DND-41 (cell line): ENCODE results near the gene RNF13.

Source experiments
- CTCF ChIP-seq: IDR thresholded peaks from 2 replicates; pipeline ENCODE4 v1.5.1; 2012; ENCODE audit warnings: borderline replicate concordance, low read length, moderate library complexity, mild to moderate bottlenecking; ENCODE audit not compliant: poor library complexity, severe bottlenecking; ENCODE audit errors: extremely low read depth
- EZH2 ChIP-seq: IDR thresholded peaks from 3 replicates; pipeline ENCODE4 v1.6.1; 2012; ENCODE audit warnings: borderline replicate concordance, low read depth, mild to moderate bottlenecking, moderate library complexity, low read length, inconsistent platforms; ENCODE audit not compliant: severe bottlenecking

- no peak for TF ChIP-seq CTCF
- TF ChIP-seq EZH2: no peak
Measured at GRCh38 chr3:149839896-149840295, 26.9 kb downstream of the RNF13 start.
